ENCODE data around the gene IKZF2.

The IKZF2 gene

GRCh38 chr2:213064099-213064498, 87.3 kb downstream of the IKZF2 start:
- no peak overlapping the region for H3K27ac ChIP-seq (ENCODE audit: insufficient read depth, low read depth, low read length, poor library complexity, severe bottlenecking)
- no peaks in the 10 kb centered on the region for H3K27me3 ChIP-seq (ENCODE audit: control insufficient read depth, insufficient read depth, low read length, poor library complexity, severe bottlenecking)
- peaks cover 4% of the 10 kb centered on the region for H3K4me1 ChIP-seq (ENCODE audit: control insufficient read depth, insufficient read depth, low read length)
- WGBS, 2 experiments, result 91 to 96% methylated on average over 1 of the region's 2 CpGs
- H3K4me3 ChIP-seq (ENCODE audit: insufficient read depth, low read depth, low read length), result no peak overlapping the region
- H3K36me3 ChIP-seq (ENCODE audit: control insufficient read depth, insufficient read depth, low read length), result no peaks in the 10 kb centered on the region
- no peaks in the 10 kb centered on the region for H3K9me3 ChIP-seq (ENCODE audit: control insufficient read depth, low read length)

GRCh38 chr2:213057977-213058376, 93.4 kb downstream of the IKZF2 start:
- Histone ChIP-seq H3K27me3 (ENCODE audit: control insufficient read depth, insufficient read depth, low read length, poor library complexity, severe bottlenecking) (no peaks in the 10 kb centered on the region), H3K27ac (ENCODE audit: insufficient read depth, low read depth, low read length, poor library complexity, severe bottlenecking) (no peak overlapping the region), H3K4me3 (ENCODE audit: insufficient read depth, low read depth, low read length) (no peak overlapping the region), H3K4me1 (ENCODE audit: control insufficient read depth, insufficient read depth, low read length) (no peaks in the 10 kb centered on the region), H3K9me3 (ENCODE audit: control insufficient read depth, low read length) (no peaks in the 10 kb centered on the region), H3K36me3 (ENCODE audit: control insufficient read depth, insufficient read depth, low read length) (no peaks in the 10 kb centered on the region)
- 91 to 95% methylated on average over 3 of the region's 3 CpGs for WGBS, 2 experiments

- no peaks in the 10 kb centered on the region for H3K4me1 ChIP-seq (ENCODE audit: control insufficient read depth, insufficient read depth, low read length)
- H3K36me3 ChIP-seq (ENCODE audit: control insufficient read depth, insufficient read depth, low read length), result no peaks in the 10 kb centered on the region
- H3K27me3 ChIP-seq (ENCODE audit: control insufficient read depth, insufficient read depth, low read length, poor library complexity, severe bottlenecking), result no peaks in the 10 kb centered on the region
- 86 to 93% methylated on average over 1 of the region's 1 CpG for WGBS, 2 experiments
- H3K9me3 ChIP-seq (ENCODE audit: control insufficient read depth, low read length), result no peaks in the 10 kb centered on the region
- no peak overlapping the region for H3K4me3 ChIP-seq (ENCODE audit: insufficient read depth, low read depth, low read length)
- no peak overlapping the region for H3K27ac ChIP-seq (ENCODE audit: insufficient read depth, low read depth, low read length, poor library complexity, severe bottlenecking)
Observed at GRCh38 chr2:213046431-213046830, 105.0 kb downstream of the IKZF2 start.

- WGBS, 2 experiments, result 95 to 97% methylated on average over 3 of the region's 3 CpGs
- no peaks in the 10 kb centered on the region for H3K36me3 ChIP-seq (ENCODE audit: control insufficient read depth, insufficient read depth, low read length)
- no peak overlapping the region for H3K27ac ChIP-seq (ENCODE audit: insufficient read depth, low read depth, low read length, poor library complexity, severe bottlenecking)
Observed at GRCh38 chr2:213043566-213043965, 107.8 kb downstream of the IKZF2 start.

GRCh38 chr2:213042262-213042661, 109.2 kb downstream of the IKZF2 start:
- Histone ChIP-seq H3K4me1 (ENCODE audit: control insufficient read depth, insufficient read depth, low read length) (no peaks in the 10 kb centered on the region), H3K27me3 (ENCODE audit: control insufficient read depth, insufficient read depth, low read length, poor library complexity, severe bottlenecking) (no peaks in the 10 kb centered on the region), H3K4me3 (ENCODE audit: insufficient read depth, low read depth, low read length) (no peak overlapping the region), H3K9me3 (ENCODE audit: control insufficient read depth, low read length) (no peaks in the 10 kb centered on the region), H3K36me3 (ENCODE audit: control insufficient read depth, insufficient read depth, low read length) (no peaks in the 10 kb centered on the region), H3K27ac (ENCODE audit: insufficient read depth, low read depth, low read length, poor library complexity, severe bottlenecking) (no peak overlapping the region)
- 40 to 77% methylated on average over 1 to 4 of the region's 4 CpGs for WGBS, 2 experiments

More at GRCh38 chr2:213043566-213043965, 107.8 kb downstream of the IKZF2 start:
- no peak overlapping the region for H3K4me3 ChIP-seq (ENCODE audit: insufficient read depth, low read depth, low read length)
- no peaks in the 10 kb centered on the region for H3K9me3 ChIP-seq (ENCODE audit: control insufficient read depth, low read length)
- H3K4me1 ChIP-seq (ENCODE audit: control insufficient read depth, insufficient read depth, low read length), result no peaks in the 10 kb centered on the region
- no peaks in the 10 kb centered on the region for H3K27me3 ChIP-seq (ENCODE audit: control insufficient read depth, insufficient read depth, low read length, poor library complexity, severe bottlenecking)

GRCh38 chr2:213036836-213037235, 114.6 kb downstream of the IKZF2 start:
- Histone ChIP-seq H3K27ac (ENCODE audit: insufficient read depth, low read depth, low read length, poor library complexity, severe bottlenecking) (no peak overlapping the region), H3K4me3 (ENCODE audit: insufficient read depth, low read depth, low read length) (no peak overlapping the region), H3K27me3 (ENCODE audit: control insufficient read depth, insufficient read depth, low read length, poor library complexity, severe bottlenecking) (no peaks in the 10 kb centered on the region), H3K36me3 (ENCODE audit: control insufficient read depth, insufficient read depth, low read length) (no peaks in the 10 kb centered on the region), H3K9me3 (ENCODE audit: control insufficient read depth, low read length) (no peaks in the 10 kb centered on the region), H3K4me1 (ENCODE audit: control insufficient read depth, insufficient read depth, low read length) (no peaks in the 10 kb centered on the region)
- WGBS, 2 experiments, result 33 to 48% methylated on average over 1 of the region's 1 CpG

GRCh38 chr2:213034585-213034984, 116.8 kb downstream of the IKZF2 start:
- H3K4me3 ChIP-seq (ENCODE audit: insufficient read depth, low read depth, low read length), result no peak overlapping the region
- no peak overlapping the region for H3K27ac ChIP-seq (ENCODE audit: insufficient read depth, low read depth, low read length, poor library complexity, severe bottlenecking)
- no peaks in the 10 kb centered on the region for H3K36me3 ChIP-seq (ENCODE audit: control insufficient read depth, insufficient read depth, low read length)
- no peaks in the 10 kb centered on the region for H3K27me3 ChIP-seq (ENCODE audit: control insufficient read depth, insufficient read depth, low read length, poor library complexity, severe bottlenecking)
- no peaks in the 10 kb centered on the region for H3K9me3 ChIP-seq (ENCODE audit: control insufficient read depth, low read length)
- H3K4me1 ChIP-seq (ENCODE audit: control insufficient read depth, insufficient read depth, low read length), result no peaks in the 10 kb centered on the region
- 91 to 98% methylated on average over 2 to 3 of the region's 3 CpGs for WGBS, 2 experiments

GRCh38 chr2:213032607-213033006, 118.8 kb downstream of the IKZF2 start:
- H3K4me1 ChIP-seq (ENCODE audit: control insufficient read depth, insufficient read depth, low read length), result no peaks in the 10 kb centered on the region
- no peaks in the 10 kb centered on the region for H3K9me3 ChIP-seq (ENCODE audit: control insufficient read depth, low read length)
- no peaks in the 10 kb centered on the region for H3K36me3 ChIP-seq (ENCODE audit: control insufficient read depth, insufficient read depth, low read length)
- H3K27me3 ChIP-seq (ENCODE audit: control insufficient read depth, insufficient read depth, low read length, poor library complexity, severe bottlenecking), result no peaks in the 10 kb centered on the region
- 87 to 91% methylated on average over 2 to 3 of the region's 3 CpGs for WGBS, 2 experiments
- no peak overlapping the region for H3K27ac ChIP-seq (ENCODE audit: insufficient read depth, low read depth, low read length, poor library complexity, severe bottlenecking)
- no peak overlapping the region for H3K4me3 ChIP-seq (ENCODE audit: insufficient read depth, low read depth, low read length)

- no peak overlapping the region for H3K4me3 ChIP-seq (ENCODE audit: insufficient read depth, low read depth, low read length)
- WGBS, 2 experiments, result 53 to 67% methylated on average over 2 of the region's 2 CpGs
- no peaks in the 10 kb centered on the region for H3K27me3 ChIP-seq (ENCODE audit: control insufficient read depth, insufficient read depth, low read length, poor library complexity, severe bottlenecking)
- no peaks in the 10 kb centered on the region for H3K9me3 ChIP-seq (ENCODE audit: control insufficient read depth, low read length)
- no peaks in the 10 kb centered on the region for H3K4me1 ChIP-seq (ENCODE audit: control insufficient read depth, insufficient read depth, low read length)
- no peak overlapping the region for H3K27ac ChIP-seq (ENCODE audit: insufficient read depth, low read depth, low read length, poor library complexity, severe bottlenecking)
- H3K36me3 ChIP-seq (ENCODE audit: control insufficient read depth, insufficient read depth, low read length), result no peaks in the 10 kb centered on the region
Observed at GRCh38 chr2:213022987-213023386, 128.4 kb downstream of the IKZF2 start.

- no peak overlapping the region for H3K27ac ChIP-seq (ENCODE audit: insufficient read depth, low read depth, low read length, poor library complexity, severe bottlenecking)
- WGBS, 2 experiments, result 93 to 95% methylated on average over 4 to 5 of the region's 5 CpGs
- no peak overlapping the region for H3K4me3 ChIP-seq (ENCODE audit: insufficient read depth, low read depth, low read length)
- H3K9me3 ChIP-seq (ENCODE audit: control insufficient read depth, low read length), result no peaks in the 10 kb centered on the region
- no peaks in the 10 kb centered on the region for H3K27me3 ChIP-seq (ENCODE audit: control insufficient read depth, insufficient read depth, low read length, poor library complexity, severe bottlenecking)
- no peaks in the 10 kb centered on the region for H3K4me1 ChIP-seq (ENCODE audit: control insufficient read depth, insufficient read depth, low read length)
- H3K36me3 ChIP-seq (ENCODE audit: control insufficient read depth, insufficient read depth, low read length), result no peaks in the 10 kb centered on the region
Observed at GRCh38 chr2:213021971-213022899, 129.2 kb downstream of the IKZF2 start.
